HG03442 (cell line): Measurements from ENCODE around the gene MAP3K2.

Experiments used
- ATAC-seq: cut with Tn5 transposase; IDR thresholded peaks from one replicate; pipeline ENCODE4 v1.9.1; 2021; ENCODE audit warnings: mild to moderate bottlenecking, moderate library complexity; ENCODE audit not compliant: unreplicated experiment

MAP3K2 gene, protein sequence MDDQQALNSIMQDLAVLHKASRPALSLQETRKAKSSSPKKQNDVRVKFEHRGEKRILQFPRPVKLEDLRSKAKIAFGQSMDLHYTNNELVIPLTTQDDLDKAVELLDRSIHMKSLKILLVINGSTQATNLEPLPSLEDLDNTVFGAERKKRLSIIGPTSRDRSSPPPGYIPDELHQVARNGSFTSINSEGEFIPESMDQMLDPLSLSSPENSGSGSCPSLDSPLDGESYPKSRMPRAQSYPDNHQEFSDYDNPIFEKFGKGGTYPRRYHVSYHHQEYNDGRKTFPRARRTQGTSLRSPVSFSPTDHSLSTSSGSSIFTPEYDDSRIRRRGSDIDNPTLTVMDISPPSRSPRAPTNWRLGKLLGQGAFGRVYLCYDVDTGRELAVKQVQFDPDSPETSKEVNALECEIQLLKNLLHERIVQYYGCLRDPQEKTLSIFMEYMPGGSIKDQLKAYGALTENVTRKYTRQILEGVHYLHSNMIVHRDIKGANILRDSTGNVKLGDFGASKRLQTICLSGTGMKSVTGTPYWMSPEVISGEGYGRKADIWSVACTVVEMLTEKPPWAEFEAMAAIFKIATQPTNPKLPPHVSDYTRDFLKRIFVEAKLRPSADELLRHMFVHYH

DNA sequence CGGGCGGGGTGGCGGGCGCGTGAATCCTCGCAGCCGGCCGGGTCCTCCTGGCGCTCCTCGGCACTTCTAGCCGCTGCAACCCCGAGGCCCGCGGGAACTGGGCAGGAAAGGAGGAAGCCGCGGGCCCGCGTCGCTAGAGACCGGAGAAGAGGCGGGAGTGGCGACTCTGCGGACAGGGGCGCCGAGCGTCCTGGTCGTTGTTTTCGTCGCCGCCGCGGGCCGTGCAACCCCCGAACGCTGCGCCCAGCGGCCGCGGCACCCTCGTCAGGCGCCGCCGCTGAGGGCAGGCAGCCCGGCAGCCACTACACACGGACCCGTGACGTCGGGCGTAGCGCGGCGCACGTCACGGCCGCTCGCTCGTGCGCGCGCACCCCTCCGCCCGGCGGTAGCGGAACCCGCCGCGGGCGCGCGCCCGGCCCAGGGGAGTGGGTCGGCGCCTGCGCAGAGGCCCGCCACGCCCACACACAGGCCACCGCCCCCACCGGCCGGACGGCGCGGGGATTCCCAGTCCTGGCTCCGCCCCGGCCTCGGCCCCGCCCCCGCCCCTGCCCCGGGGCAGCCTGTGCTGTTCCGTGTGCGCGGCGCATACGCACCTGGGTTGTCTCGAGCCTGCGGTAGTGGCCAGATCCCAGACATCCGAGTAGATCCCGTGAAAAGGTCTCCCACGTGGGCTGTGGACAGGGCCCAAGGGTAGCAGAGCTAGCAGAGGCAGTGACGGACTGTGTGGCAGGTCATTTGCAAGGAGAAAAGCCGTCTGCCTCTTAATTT, at the start of gene MAP3K2:
Gene MAP3K2 (minus strand): TSS at position 321 of the 768 bp plus-strand sequence. CDS start 44,846 bp downstream, outside the sequence.
- ATAC-seq = peak; percentile 75

DNA sequence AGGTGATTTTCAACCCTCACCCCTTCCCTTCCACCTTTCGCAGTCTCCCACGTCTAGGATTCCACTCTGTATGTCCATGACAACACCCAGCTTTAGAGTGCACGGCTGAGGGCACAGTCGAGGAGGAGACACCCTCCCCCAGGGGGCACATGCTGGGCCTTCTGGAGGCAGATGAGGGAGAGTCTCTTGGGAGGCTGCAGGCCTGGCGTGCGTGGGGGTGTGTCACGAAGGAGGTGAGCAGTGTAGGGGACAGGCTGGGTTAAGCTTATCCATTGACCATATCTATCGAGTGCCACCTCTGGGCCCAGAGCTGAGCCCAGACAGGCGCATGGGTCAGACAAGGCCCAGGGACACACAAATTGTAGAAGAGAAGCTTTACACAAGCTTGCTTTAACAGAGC, 49.3 kb upstream of the MAP3K2 start:
- ATAC-seq = no peak

GRCh38 chr2:127434515-127434914, 46.7 kb upstream of the MAP3K2 start:
- no peak for ATAC-seq

DNA sequence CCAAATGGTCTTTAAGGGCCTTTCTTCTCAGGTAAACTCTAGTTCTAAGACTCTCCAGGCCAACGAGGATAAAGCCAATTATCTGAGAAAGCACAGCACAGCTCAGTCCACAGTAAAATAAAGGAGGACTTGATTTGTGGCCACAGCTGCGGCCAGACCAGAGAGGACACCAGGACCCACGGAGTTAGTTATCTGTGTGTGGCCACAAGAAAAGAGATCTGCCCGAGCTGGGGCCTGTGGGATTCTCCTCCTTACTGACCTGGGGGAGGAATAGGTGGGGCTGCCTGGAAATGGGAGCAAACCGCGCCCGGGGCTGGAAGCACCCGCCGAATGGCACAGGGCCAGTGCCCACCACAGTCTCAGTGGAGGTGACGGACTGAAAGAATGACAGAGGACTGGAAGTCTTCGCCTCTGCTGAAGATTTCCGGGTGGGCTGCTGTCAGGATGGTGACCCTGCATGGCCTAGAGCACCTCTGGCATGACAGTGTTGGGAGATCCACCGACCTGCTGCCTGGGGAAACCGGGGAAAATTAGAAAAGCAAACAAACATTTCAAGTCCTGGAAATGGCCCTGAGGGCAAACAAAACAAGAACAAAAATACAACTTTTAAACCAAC, 43.7 kb upstream of the MAP3K2 start:
- ATAC-seq = no peak

- ATAC-seq = no peak
Observed at GRCh38 chr2:127429844-127430425, 42.2 kb upstream of the MAP3K2 start.

DNA sequence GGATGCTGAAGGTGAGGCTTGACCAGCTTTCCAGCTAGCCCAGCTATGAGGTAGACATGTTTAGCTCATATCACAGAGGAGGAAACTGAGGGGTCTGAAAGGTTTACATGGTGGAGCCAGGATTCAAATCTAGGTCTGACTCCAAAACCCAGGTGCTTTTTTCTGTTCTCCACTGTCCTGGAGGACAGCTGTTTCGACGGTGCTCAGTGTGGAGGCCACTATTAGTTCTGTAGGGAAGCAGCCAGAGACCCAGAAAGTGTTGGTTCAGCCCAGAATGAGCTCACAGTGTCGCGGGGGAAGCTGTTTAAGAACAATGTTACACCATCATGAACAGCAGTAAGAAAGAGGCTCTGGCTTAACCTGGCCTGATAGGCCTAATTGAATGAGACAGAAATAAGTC, 41.5 kb upstream of the MAP3K2 start:
- no peak for ATAC-seq

- ATAC-seq = no peak
Observed at GRCh38 chr2:127428815-127429109, 41.0 kb upstream of the MAP3K2 start.

DNA sequence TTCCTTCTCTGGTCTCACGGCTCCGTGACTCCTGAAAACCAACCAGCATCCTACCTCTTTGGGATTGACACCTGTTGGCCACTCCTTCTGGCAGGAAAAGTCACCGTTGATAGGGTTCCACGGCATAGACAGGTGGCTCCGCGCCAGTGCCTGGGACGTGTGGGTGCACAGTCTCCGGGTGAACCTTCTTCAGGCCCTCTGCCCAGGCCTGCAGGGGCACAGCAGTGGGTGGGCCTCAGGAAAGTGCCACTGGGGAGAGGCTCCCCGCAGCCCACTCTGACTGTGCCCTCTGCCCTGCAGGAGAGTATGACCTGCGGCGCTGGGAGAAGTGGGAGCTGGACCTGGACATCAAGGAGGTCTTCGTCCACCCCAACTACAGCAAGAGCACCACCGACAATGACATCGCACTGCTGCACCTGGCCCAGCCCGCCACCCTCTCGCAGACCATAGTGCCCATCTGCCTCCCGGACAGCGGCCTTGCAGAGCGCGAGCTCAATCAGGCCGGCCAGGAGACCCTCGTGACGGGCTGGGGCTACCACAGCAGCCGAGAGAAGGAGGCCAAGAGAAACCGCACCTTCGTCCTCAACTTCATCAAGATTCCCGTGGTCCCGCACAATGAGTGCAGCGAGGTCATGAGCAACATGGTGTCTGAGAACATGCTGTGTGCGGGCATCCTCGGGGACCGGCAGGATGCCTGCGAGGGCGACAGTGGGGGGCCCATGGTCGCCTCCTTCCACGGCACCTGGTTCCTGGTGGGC, 40.5 kb upstream of the MAP3K2 start:
- ATAC-seq = no peak

DNA sequence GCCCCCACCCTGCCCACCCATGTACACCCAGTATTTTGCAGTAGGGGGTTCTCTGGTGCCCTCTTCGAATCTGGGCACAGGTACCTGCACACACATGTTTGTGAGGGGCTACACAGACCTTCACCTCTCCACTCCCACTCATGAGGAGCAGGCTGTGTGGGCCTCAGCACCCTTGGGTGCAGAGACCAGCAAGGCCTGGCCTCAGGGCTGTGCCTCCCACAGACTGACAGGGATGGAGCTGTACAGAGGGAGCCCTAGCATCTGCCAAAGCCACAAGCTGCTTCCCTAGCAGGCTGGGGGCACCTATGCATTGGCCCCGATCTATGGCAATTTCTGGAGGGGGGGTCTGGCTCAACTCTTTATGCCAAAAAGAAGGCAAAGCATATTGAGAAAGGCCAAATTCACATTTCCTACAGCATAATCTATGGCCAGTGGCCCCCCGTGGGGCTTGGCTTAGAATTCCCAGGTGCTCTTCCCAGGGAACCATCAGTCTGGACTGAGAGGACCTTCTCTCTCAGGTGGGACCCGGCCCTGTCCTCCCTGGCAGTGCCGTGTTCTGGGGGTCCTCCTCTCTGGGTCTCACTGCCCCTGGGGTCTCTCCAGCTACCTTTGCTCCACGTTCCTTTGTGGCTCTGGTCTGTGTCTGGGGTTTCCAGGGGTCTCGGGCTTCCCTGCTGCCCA, 39.7 kb upstream of the MAP3K2 start:
- ATAC-seq = no peak

GRCh38 chr2:127426501-127427354, 39.0 kb upstream of the MAP3K2 start:
- ATAC-seq = no peak

DNA sequence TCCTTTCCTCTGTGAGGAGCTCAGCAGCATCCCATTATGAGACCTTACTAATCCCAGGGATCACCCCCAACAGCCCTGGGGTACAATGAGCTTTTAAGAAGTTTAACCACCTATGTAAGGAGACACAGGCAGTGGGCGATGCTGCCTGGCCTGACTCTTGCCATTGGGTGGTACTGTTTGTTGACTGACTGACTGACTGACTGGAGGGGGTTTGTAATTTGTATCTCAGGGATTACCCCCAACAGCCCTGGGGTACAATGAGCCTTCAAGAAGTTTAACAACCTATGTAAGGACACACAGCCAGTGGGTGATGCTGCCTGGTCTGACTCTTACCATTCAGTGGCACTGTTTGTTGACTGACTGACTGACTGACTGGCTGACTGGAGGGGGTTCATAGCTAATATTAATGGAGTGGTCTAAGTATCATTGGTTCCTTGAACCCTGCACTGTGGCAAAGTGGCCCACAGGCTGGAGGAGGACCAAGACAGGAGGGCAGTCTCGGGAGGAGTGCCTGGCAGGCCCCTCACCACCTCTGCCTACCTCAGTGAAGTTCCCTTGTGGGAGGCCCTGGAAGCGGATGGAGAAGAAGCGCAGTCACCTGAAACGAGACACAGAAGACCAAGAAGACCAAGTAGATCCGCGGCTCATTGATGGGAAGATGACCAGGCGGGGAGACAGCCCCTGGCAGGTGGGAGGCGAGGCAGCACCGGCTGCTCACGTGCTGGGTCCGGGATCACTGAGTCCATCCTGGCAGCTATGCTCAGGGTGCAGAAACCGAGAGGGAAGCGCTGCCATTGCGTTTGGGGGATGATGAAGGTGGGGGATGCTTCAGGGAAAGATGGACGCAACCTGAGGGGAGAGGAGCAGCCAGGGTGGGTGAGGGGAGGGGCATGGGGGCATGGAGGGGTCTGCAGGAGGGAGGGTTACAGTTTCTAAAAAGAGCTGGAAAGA, 38.0 kb upstream of the MAP3K2 start:
- no peak for ATAC-seq

DNA sequence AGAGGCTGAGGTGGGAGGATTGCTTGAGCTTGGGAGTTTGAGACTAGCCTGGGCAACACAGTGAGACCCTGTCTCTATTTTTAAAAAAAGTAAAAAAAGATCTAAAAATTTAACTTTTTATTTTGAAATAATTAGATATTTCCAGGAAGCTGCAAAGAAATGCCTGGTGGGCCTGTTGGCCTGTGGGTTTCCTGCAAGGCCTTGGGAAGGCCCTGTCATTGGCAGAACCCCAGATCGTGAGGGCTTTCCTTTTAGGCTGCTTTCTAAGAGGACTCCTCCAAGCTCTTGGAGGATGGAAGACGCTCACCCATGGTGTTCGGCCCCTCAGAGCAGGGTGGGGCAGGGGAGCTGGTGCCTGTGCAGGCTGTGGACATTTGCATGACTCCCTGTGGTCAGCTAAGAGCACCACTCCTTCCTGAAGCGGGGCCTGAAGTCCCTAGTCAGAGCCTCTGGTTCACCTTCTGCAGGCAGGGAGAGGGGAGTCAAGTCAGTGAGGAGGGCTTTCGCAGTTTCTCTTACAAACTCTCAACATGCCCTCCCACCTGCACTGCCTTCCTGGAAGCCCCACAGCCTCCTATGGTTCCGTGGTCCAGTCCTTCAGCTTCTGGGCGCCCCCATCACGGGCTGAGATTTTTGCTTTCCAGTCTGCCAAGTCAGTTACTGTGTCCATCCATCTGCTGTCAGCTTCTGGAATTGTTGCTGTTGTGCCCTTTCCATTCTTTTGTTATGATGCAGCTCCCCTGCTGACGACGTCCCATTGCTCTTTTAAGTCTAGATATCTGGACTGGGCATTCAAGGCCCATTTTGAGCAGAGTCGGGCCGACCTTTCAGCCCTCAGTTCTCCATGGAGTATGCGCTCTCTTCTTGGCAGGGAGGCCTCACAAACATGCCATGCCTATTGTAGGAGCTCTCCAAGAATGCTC, 37.1 kb upstream of the MAP3K2 start:
- ATAC-seq = no peak

GRCh38 chr2:127423880-127424279, 36.1 kb upstream of the MAP3K2 start:
- ATAC-seq = no peak

DNA sequence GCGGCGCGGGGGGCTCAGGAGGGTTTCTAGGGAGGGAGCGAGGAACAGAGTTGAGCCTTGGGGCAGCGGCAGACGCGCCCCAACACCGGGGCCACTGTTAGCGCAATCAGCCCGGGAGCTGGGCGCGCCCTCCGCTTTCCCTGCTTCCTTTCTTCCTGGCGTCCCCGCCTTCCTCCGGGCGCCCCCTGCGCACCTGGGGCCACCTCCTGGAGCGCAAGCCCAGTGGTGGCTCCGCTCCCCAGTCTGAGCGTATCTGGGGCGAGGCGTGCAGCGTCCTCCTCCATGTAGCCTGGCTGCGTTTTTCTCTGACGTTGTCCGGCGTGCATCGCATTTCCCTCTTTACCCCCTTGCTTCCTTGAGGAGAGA, 35.7 kb upstream of the MAP3K2 start:
- no peak for ATAC-seq

- ATAC-seq = no peak
Observed at GRCh38 chr2:127422559-127423477, 35.0 kb upstream of the MAP3K2 start.
